NCI-H2107 treated with DMSO at 0.1 percent for 48 hours (cell line): ENCODE measurements around the gene GINS2.

Source experiments
- DNase-seq: peaks from one replicate; lab custom pipeline; 2025; ENCODE audit not compliant: unreplicated experiment; lab: John Stamatoyannopoulos, UW

The GINS2 gene

DNA sequence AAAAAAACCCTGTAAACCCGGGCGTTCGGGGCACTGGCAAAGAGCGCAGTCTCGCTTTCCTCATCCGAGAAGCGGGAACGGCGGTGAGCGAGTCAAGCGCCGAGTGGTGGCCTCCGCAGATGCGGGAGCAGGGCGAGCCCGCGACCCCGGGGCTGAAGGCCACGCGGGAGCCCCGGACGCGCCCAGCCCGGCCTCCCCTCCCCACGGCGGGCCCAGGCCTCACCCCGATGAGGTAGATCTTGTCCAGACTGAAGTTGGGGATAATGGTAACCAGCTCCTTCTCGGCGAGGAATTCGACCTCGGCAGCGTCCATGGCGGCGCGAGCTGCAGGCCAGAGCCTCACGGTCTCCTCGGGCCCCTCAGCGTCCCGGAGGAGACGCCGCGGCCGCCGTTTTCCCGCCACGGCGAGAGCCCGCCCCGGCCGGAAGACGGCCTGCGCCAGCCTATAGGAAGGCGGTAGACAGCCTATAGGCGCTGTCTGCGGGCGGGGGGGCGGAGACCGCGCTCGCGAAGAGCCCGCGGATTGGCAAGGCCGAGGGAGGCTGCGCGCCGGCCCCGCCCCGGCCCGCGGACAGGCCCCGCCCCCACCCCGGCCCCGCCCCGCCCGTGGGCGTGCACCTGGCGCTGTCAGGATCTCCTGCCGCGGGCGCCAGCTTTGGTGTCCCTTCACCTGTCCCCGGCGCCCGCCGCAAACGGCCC is at the start of gene GINS2:
TSS of gene GINS2 (minus strand) at position 369 of the 699 bp plus-strand sequence. CDS start at position 313, 56 bp downstream.
- peak; percentile 60 for DNase-seq

DNA sequence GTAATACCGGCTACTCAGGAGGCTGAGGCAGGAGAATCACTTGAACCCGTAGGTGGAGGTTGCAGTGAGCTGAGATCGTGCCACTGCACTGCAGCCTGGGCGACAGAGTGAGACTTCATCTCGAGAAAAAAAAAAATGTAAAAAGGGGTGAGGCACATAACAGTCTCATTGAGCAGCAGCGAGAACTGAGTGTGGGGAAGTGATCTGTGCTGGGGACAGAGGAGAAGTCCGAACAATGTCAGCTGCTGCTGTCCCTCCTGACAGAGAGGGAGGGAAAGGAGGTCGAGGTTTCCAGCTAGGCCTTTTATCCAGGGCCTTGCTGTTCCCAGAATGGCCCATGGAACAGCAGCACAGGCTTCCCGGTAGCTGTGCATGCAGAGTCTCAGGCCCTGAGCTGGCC is 48.2 kb upstream of the GINS2 start:
- DNase-seq = no peak

DNA sequence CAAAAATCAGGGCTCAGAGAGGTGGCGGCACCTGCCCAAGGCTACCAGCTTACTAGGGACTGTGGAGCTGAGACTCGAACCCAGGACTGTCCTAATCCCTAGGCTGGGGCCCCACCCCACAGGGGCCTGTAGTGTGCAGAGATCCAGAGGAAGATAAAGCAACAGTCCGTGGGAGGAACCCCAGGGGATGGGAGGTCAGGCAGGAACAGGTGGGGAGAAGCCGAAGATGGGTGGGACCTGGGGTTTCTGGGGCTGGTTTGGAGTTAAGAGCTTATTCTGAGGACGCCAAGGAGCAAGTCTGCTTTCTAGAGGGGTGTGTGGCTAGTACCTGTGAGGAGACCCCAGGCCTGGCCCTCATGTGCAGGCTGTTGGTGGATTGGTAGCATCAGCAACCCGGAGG is 47.2 kb upstream of the GINS2 start:
- no peak for DNase-seq

DNA sequence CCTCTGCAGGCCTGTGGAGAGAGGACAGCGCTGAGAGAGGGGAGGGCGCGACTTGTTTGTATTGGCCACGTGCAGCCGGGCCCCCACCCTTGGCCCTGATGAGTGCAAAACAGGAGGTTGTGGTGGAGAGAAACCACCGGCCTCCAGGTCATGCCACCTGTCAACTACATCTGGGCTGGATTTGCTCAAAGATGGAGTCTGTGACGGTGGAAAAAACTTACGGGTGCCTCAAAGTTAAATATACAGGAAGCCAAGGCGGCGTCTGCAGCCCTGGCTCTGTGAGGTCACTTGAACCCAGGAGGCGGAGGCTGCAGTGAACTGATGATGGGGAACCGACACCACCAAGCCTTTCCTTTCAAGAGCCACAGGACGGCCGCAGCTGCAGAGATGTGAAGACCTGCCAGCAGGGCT is 46.5 kb upstream of the GINS2 start:
- no peak for DNase-seq

DNA sequence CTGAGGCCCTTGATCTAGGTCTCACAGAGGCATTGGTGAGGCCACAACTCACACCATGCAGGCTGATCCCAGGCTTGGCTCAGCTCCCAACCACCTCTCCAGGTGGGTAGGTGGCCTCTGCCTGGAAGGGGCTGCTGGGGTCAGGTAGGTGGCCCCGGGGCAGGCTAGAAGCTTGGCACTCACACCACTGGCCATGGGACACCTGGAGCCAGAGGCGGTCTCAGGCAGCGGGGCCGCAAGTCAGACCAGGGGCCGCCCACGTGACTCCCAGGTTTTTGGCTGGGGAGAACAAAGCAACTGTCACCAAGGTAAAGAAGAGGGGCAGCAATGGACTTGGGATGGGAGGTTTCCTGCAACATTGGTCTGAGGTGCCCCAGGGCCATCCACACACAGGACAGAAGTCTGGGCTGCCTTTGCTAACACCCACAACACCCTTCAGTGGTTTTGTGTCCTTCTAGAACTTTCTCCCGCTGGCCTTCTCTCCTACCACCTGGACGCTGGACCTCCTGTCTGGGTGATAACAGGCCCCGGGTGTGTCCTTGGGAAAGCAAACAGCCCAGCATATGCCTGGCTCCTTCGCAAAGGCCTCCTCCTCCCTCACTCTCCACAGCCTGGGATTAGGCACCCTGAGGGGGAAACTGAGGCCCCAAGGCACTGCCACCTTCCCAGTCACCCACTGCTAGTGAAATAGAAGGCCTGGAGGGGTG is 45.7 kb upstream of the GINS2 start:
- DNase-seq = no peak

DNA sequence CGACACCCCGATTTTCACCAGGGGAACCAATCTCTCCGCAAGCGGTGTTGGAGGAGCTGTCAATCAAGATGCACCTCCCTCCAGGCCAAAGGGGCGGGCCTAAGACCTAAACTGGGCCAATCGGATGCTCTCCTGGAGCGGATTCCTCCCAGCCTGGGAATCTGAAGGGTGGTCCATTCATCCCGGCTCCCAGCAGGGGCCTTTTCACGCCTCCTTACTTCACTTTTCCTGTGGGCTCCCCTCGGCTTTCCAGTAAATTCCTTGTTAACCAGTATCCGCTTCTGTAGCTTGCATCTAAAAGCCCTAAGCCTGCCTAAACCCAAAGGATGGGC is 45.1 kb upstream of the GINS2 start:
- DNase-seq = no peak

DNA sequence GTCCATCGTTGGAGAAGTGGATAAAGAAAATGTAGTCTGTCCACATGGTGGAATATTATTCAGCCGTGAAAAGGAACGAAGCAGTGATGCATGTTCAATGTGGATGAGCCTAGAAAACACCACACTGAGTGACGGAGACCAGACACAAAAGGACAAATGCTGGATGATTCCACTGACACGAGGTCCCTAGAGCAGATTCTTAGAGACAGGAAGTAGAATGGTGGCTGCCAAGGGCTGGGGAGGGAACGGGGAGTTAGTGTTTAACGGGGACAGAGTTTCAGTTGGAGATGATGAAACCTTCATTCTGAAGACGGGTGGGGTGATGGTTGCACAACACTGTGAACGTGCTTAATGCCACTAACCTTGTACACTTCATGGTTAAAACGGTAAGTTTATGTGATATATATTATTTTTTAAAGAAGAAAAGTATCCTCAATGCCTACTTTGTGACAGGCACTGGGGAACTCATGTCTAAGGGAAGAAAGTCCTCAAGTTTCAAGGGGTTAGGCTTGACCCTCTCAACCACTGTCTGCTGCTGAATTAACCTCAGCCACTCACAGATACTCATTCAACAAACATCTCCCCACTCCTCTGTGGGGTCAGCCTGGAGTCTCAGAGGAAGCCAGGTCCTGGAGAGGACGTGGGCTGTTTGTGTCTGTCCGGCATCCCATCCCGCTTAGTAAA is 44.5 kb upstream of the GINS2 start:
- no peak for DNase-seq

DNA sequence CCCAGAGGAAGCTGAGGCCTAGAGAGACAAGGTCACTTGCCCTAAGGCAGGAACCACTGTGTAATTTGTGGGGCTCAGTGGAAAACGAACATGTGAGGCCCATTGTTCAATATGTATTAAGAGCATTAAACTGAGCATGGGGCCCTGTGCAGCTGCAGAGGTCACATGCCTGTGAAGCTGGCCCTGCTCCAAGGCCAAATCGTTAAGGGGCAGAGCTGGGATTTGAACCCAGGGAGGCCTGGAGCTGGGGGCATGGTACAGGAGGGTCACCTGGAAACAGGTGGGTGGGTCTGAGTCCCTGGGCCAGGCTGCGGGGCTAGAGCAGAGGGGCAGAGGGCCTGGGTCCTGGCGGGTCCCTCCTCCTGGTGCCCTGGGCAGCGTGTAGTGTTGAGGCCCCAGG is 42.4 kb upstream of the GINS2 start:
- DNase-seq = no peak

DNA sequence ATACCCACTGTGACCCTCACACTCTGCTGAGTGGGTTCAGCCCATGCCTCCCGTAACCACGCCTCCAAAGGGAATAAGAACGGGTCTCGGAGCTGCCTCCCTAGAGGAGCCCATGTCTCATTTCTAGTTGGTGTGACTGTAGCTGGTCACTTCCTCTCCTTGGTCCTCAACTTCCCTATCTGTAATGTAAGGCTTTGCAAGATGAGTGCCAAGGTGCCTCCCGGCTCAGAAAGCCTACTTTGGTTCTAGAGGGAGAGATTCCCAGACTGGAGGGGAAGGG is 41.4 kb upstream of the GINS2 start:
- no peak for DNase-seq

DNA sequence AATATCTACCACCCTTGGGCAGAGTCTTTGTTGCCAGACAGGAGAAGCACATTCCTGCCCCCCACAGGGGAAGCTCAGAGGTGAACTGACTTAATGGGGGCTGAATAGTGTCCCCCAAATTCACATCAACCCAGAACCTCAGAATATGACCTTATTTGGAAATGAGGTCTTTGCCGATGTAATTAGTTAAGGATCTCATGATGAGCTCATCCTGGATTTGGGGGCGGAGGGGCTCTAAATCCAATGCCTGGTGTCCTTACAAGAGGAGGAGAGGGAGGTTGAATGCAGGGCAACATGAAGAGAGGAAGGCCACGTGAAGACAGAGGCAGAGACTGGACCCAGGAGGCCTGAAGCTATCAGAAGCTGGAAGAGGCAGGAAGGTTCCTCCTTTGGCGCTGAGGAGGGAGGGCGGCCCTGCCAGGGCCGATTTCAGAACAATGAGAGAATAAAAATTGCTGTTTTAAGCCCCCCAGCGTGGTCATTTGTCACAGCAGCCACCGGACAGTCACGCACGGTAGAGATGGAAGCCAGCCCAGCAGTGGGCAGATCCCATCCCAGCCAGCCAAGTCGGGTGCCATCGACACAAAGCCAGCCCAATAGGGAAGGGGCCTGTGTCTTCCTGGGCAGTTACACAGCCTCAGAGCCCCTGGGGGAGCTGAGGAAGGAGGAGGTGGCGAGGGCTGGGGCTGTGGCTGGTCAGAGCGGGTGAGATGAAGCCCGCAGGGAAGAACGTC is 40.9 kb upstream of the GINS2 start:
- DNase-seq = no peak

DNA sequence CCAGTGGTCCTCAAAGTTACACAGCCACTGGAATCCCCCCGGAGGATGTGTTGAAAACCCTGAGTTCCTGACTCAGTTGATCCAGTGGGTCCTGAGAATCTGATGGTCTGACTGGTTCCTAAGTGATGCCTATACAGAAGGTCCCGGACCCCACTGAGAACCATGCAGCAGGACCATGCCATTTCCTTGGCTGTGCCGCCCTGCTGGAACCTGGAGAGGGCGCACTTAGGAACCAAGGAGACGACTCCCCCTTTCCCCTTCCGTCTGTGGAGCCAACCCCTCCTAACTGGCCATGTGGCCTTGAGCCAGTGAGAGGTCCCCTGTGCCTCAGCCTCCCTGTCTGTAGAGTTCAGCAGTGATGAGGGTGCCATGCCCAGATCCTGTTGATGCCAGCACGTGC is 40.1 kb upstream of the GINS2 start:
- no peak for DNase-seq

DNA sequence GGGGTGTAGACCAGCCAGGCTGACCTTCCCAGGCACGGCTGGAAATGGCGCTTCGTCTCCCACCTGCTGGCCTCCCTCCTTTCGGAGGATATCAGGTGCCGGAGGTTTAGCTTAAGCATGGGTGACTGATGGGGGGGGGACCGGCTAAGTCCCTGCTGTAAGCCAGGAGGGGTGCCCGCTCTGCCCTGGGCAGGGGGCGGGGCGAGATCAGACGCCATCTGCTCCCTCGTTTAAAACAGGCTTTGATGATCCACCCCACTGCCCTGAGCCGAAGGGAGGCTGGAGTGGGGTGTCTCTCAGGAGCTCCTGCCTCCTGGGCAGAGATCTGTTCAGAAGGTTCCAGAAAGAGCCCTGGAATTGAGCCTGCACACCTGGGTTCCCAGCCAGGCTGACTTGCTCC is 36.2 kb upstream of the GINS2 start:
- no peak for DNase-seq

DNA sequence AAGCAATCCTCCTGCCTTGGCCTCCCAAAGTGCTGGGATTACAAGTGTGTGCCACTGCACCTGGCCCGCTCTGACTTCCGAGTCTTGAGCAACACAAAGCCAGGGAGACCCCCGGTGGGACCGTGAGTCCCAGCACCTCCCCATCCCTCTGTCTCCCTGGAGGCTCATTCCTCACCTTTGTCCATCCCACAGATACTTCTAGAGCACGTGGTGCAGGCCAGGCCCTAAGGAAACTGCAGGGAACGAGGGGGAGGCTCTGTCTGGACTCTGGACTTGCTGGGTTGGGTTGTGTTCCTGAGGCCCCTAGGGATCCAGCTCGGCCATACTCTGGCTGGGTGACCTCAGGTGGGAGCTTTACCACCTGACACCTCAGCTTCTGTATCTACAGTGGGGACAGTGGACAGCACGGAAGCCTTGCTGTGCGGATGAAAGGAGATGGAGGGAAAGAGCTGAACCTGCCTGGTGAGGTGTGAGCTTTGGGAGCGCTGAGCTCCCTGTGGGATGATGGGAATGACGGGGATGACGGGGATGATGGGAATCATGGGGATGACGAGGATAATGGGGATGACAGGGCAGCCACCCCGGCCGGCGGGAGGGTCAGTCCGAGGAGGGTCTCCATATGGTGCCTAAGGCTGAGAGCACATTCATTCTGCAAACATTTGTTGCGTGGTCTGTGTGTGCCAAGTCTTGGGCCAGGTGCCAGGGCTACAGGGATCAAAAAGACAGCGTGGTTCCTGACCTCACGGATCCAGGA is 35.5 kb upstream of the GINS2 start:
- no peak for DNase-seq

DNA sequence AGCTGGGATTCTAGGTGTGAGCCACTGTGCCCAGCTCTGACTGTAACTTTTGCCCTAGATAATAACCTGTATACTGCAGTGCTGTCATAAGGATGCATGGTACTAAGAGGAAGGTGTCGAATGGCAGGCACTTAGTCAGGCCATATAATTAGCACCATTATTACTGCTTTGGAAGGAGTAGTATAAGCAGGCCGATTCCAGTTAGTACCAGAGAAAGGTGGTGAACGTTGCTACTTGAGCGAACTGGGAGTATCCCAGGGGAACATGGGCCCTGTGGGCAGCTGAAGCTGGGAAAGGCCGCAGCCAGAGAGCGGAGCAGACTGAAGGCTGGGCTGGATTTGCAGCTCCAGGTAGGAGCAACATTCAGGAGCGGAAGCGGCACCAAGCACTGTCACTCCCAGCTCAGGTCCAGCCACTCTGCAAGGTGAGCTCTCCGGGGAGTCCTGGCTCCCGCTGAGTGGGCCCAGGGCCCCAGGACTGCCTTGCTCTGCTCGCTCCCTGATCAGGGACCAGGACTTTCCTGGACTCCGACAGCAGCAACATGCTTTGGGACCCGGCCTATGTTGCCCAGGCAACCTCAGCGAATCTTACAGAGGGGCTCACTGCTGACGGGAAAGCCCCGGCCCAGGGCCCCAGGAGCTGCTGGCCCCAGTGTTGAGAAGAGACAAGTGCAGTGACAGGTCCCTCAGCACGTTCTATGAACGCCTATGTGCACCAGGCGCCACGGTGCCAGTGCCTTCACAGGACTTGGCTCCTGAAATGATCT is 33.6 kb upstream of the GINS2 start:
- DNase-seq = peak; percentile 78

DNA sequence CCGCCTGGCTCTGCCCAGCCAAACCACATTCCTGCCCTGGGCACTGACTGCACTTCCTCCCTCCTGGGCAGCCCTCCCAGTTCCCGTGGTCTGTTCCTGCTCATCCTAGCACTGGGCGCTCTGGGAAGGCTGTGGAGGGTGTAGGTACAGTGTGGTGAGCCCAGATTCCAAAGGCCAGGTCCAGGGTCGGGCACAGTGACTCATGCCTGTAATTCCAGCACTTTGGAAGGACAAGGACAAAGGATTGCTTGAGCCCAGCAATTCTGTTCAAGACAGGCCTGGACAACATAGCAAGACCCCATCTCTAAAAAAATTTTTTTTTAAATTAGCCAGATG is 31.5 kb upstream of the GINS2 start:
- DNase-seq = no peak

DNA sequence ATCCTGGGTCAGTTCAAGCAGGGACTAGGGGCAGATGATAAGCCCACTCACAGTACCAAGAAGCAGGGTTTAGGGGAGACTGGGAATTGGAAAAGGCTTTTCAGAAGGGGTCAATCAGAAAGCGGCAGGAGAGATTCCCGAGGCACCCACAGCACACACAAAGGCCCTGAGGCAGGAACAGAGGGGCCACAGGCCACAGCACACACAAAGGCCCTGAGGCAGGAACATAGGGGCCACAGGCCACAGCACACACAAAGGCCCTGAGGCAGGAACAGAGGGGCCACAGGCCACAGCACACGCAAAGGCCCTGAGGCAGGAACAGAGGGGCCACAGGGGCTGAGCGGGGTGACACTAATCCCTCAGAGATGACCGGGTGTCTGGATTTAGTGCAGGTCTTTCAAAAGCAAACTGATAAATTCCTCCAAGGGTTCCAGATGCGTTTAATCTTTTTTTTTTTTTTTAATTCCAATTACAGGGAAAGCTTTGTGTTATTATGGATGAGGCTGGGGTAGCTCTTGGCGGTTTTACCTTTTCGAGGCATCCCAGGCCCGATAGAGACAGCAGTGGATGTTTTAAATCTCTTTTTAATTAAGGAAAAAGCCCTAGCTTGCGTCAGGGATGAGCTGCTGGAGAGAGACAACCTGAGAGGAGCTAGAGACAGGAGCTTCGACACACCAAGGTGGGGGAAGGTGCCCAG is 31.0 kb upstream of the GINS2 start:
- DNase-seq = no peak

DNA sequence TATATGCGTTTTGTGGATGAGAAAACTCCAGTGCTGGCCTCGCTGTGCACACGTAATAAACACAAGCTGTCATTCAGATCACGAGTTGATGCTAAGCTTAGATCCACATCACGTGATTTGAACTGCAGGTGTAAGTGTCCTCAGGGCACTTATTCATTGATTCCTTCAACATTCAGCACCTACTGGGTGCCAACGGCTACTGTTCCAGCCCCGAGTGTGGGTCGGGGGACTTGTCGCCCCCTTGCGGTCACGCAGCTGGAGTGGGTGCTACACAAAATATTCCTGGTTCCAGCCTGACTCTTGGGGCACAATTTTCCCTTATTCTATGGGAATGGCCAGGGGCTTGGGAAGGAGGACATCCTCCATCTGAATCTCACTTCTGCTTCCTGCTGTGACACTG is 29.9 kb upstream of the GINS2 start:
- peak; percentile 27 for DNase-seq

DNA sequence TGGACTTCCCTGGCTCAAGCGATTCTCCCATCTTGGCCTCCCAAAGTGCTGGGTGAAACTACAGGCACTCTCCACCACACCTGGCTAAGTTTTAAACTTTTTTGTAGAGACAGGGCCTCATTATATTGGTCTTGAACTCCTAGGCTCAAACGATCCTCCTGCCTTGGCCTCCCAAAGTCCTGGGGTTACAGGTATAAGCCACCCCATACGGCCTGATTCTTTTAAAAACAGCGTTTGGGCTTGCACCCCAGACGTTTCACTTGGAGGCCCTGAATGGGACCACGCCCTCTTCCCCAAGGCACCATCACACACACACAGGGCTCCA is 29.4 kb upstream of the GINS2 start:
- DNase-seq = no peak

DNA sequence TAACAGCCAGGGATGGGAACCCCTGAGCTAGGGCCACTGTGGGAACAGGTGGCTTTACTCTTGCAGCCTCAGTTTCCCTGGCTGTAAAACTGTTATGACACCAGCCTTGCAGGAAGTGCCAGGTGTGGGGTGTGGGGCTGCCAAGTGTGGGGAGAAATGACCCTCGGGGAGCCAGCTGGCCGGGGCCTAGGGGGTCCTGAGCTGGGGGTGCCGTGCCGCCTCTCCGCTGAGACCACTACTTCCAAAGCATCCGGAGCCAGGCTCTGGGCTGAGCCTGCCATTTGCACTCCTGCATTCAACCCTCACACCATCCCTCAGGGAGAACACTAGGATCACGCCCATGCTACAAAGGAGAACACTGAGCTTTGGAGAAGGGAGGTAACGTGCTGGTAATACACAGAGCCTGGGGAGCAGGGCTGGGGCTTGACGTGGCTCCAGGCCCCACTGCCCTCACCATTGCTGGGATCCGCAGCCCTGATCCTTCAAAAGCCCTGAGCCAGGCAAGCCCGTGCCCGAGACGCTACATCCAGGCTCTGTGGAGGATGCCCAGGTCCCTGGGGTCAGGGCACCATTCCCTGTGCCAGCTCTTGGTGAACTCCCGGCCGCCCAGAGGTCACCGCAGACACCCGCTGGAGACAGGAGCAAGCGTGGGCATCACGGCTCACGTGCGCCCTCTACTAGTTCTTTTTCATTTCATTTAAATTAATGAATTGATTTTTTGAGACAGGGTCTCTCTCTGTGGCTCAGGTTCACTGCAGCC is 28.8 kb upstream of the GINS2 start:
- DNase-seq = peak; percentile 43

DNA sequence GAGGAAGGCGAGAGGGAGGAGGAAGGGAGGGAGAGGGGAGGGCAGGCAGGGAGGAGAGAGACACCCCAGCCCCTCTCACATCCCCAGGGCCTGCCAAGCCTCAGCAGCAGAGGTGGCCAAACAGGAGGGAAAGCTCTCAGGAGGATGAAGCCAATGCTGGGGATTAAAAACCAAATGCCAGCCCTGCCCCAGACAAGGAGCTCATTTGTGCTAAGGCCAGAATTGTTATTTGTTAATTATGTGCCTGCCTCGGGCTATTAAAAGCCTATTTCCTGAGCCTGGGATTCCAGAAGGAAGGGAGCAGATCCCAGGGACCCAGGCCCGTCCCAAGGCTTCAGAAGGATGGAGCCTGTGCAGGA is 27.9 kb upstream of the GINS2 start:
- no peak for DNase-seq
